Stimulated activated CD4-positive, alpha-beta T cell treated with anti-CD3 and anti-CD28 coated beads, TNF-alpha, amount 100 ng/mL, for 24 hours (primary cell): ENCODE measurements around the gene ISG20.

Experiments used
- DNase-seq, 3 experiments: peaks; one replicate each; pipeline ENCODE4 v3.0.0-alpha.2; 2020; ENCODE audit warnings: low read depth in 3 of 3

Gene ISG20

DNA sequence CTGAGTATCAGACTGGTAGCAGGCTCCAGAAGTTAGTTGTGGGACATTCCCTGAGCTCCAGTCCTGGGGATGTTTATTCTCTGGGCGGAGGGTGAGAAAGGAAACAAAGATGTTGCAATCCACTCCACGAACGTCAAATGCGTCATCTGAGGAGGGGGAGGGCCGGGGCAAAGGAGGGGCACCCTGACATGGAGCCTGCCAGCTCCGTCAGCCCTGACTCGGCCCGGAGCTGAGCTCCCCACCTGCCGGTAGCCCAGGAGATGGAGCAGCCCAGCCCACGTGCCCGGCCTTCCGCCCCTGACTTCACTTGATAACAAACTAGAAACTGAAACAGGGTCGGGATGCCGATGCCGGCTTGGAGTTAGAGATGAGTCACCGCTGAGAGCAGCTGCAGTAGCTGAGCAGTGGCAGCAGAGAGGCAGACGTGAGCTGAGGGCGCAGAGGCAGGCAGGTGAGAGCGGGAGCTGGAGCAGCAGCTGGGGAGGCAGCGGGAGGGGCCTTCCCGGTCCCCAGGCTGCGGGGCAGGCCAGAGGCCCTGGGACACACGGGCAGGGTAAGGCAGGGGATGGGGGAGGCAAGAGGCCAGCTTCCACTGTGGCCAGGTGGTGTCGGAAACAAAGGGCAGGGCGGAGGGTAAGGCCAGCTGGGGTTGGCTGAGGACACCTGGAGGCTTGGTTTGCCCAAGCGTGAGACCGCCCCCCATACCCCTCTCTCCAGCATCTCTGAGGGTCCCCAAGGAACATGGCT, at the start of gene ISG20:
Gene ISG20 (plus strand): TSS at position 391 of the 747 bp plus-strand sequence. CDS start 351 bp downstream, at position 742.
- DNase-seq = peak; percentile 88 to 93 (median 90)

DNA sequence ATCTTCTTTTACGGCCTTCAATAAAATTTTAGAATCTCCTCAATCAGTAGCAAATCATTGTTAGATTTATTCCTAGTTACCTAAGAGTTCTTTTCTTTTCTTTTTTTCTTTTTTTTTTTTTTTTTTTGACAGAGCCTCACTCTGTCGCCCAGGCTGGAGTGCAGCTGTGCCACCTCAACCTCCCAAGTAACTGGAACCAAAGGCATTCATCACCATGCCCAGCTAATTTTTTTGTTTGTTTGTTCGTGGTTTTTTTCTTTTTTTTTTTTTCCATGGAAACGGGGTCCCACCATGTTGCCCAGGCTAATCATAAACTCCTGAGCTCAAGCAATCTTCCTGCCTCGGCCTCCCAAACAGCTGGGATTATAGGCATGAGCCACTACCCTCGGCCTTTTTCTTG, 48.1 kb upstream of the ISG20 start:
- DNase-seq = no peak

DNA sequence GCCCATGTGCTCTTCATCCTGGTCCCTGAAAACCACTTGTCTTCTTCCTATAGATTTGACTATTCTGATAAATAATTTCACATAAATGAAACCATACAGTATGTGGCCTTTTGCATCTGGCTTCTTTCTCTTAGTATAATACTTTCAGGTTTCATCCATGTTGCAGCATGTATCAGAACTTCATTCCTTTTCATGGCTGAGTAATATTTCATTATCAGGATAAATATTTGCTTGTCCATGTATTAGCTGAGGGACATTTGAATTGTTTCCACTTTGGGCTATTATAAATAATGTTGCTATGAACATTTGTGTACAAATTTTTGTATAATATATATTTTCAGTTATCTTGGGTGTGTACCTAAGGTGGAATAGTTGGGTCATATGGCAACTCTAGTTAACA, 47.4 kb upstream of the ISG20 start:
- DNase-seq = no peak

DNA sequence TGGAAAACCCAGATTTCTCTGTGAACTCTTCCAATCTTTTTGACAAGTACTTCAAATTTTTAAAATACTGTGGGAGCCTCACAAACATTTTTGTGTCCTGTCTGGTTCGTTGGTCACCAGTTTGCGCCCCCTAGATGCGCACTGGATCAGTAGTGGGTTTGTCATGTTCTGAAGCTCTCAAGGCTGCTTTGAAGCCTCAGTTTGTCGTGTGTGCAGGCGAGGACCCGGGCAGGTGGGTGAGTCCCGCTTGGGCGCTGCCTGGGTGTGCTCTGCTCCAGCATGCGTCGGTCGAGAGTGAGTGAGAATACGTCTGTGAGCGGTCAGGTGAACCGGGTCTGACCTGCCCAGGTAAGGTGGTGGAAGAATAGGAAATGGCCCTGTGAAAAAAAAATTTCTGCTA, 34.9 kb upstream of the ISG20 start:
- DNase-seq = no peak

DNA sequence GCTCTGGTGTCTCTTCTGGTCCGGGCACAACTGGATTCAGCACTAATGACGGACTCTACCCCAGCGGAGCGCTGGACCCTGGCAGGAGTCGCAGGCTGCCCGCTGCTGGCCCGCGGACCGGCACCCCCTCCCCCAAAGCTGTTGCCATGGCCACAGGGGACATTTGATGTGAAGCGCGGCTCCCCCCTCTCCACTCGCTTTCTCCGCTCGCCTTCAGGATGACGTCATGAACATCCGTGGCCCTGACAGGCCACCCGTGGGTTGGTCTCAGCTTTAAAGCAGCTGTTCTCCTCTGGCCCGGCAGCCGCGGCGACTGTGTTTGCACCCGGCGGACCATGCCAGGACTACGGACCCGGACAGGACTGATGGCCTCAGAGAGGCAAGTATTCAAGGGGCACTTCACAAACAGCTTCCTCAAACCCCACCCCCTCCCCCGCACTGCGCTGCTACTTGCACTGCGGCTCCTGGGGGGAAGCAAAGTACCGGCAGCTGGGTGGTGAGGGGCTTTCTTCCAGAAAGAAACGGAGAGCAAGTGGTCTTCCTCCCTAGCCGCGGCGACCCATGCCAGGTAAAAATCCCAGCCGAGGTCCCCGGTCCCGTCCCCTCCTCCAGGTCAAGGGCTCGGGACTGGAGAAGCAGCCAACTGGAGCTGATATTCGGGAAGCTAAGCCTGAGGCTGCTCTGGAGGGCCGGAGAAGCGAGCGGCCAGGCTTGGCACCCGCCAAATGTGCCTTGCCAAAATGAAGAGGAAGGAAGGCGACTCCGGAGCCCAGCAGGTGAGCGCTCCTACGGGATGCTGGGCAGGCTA, 34.2 kb upstream of the ISG20 start:
- DNase-seq = no peak

DNA sequence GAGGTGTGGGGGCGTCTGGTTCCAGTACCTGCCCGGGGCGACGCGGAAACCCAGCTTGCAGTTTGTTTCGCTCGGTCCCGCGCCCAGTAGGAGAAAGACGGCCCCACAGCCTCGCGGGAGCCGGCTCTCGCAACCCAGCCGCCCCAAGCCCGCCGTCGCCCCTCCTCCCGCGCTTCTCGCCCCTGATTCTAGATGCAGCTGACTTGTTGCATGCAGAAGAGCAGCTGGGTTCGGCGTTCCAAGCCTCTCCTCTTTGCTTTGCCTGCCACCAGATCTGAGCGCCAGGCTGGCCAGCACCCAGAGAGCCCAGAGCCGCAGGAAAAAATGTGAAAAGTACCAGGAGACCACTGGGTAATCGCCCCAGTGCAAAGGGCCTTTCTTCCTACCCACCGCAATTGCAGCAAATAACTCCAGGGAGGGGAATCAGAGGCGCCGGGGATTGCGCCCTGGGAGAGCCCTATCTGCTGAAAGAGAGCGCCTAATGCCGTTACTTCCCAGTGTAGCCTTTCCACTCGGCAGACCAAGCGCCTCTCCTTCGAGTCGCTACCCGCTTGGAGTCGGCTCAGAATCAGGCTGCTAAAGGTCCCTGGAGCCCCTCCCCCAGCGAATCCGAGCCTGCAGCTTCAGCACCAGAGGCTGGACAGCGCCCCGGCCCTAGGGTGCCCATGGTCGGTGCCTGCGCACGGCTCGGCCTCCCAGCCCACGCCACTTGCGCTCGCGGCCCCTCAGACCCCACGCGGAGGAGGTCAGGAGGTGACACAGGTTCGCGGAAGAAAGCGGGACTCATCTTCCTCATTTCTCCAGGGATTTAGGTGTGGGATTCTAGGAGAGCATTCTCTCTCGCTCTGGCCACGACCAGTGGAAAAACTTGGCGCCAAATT, 33.4 kb upstream of the ISG20 start:
- peak in 1 of 3 experiments; percentile 44 for DNase-seq

DNA sequence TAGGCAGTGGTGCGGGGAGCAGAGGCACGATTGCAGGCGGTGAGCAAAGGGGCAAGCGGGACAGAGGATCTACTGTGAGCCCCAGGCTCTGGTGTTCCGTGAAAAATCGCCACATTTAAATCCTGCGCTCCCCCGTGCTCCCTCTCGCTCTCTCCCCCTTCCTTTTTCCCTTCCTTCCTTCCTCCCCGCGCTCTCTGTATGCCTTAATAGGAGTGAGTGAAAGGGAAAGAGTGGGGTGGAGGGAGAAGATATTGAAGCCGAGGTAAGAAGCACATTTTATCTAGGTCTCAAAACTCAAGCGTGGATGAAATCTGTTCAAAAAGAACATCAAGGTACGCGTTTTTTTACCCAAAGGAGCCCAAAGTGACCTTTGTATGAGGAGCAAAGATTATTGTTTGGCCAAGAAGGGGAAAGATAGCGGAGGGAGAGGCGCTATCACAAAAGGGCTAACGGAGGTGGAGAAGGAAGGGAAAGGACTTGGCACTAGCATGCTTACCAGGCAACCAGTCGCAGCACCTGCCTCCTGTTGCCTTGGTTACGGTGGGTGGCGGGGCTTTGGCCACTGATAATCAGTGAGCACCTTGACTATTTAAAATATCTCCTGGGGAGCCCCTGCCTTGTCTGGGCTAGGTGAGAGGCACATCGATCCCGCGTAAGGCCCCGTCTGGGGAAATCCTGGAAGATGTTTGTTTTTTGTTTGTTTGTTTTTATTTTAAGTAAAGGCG, 32.6 kb upstream of the ISG20 start:
- DNase-seq = no peak

DNA sequence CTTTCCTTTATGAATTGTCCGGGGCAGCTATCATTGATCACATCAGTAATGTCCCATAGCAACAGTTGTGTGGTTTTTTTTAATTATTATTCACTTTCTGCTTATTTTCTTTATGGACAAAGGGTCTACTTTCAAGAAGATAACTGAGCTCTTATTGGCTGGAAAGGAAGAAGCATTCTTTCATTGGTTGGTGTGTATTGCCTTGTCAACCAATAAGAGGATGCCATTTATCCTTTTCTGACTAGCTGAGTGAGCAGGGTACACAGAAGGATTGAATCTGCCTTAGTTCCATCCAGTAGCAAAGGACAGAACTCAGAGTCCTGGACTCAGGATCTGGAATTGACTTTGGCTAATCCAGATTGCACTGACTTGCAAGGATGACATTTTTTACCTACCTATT, 30.9 kb upstream of the ISG20 start:
- DNase-seq = no peak

DNA sequence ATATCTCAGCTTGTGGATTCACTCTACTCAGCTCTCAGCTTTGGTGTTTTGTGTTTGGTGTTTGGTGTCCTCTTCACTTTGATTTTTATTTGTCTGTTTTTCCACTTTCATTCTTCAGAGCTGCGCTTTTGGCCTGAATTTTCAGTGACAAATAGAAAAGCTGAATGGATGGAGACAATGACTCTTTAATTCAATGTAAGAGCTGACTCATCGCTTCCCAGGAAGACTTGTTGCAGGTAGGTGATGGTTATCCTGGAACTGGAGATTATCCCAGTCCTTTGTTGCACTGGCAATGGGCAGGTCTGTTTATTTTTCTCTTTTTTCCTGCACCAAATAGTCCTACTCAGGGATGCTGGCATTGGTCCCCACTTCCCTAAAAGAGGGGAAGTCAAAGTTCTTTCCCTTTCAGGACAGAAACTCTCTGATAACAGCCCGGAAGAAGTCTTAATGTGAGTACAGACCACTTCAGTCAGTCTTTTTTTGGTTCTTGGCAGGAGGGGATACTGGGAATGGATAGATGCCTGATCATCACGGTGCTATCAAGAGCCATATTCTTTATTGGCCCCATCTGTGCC, 30.1 kb upstream of the ISG20 start:
- DNase-seq = no peak

DNA sequence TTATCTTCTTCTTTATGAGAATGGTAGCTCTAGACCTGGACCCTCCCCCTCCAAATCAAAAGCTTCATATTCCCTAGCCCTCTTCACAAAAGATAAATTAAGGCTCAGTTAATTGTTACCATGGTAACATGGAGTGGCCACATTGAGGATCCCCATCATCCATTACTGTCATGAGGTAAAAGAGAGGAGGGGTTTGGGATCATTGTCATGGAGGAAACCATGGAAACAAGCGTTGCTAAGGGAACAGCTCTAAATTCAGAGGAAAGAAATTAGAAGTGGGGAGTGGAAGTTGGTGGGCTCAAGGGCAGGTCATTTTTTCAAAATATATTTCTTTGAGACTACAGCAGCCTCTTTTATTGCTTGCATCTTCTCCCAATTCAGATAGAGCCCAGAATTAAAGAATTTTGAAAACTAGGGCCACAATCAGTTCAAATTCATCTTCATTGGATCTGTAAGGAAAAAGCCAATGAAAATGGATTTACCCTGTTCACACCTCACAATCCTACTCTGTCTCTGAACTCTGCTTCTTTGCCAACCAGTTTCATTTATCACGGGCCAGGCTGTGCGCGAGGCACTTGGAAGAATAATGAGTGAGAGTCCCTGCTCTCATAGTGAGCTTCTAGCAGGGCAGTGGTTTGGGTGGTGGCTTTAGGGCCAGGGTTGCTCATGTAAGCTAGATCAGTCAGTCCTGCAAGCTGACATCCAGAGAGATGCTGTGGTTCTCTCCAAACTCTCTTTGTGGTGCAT, 29.3 kb upstream of the ISG20 start:
- DNase-seq = no peak

DNA sequence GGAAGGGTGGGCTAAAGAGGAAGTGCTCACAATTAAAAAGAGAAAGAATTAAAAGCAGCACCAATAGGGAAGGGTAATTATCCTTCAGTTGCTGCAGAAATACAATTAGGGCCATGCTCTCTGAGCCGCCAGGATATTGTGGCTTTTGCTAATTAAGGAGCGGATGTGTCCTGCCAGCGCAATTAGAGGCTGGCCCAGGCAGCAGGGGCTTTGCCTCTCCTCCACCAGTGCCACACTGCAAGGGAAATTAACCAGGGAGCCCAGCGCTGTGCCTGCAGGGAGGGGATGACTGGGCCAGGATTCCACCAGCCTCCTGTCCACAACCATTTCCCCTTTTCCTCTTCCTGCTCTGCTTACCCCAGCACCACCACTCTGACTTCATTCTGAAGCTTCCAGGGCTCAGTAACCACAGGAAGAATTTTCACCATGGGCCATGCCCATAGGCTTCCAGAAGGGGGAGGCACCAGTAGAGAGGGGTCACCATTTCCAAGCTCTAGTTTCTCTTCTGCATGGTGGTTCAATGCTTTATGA, 28.1 kb upstream of the ISG20 start:
- DNase-seq = no peak

DNA sequence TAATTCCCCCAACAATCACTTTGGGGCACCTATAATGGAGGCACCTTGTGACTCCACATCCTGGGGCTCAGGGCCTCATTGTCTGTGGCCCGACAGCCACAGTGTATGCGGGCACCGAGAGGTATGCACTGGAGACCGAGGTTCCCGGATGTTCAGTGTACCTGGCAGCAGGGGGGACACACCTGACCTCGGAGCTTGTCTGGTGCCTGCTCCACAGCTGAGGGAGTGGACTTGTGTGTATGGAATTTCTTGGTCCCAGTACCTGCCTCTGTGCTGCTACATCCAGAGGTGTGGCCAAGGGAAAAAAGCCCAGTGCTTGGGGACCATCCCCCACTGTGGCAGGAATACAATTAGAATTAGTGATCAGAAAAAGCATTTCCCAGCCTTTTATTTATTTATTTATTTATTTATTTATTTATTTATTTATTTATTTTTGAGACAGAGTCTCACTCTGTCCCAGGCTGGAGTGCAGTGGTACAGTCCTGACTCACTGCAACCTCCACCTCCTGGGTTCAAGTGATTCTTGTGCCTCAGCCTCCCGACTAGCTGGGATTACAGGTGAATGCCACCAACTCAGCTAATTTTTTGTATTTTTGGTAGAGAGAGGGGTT, 26.5 kb upstream of the ISG20 start:
- no peak for DNase-seq

DNA sequence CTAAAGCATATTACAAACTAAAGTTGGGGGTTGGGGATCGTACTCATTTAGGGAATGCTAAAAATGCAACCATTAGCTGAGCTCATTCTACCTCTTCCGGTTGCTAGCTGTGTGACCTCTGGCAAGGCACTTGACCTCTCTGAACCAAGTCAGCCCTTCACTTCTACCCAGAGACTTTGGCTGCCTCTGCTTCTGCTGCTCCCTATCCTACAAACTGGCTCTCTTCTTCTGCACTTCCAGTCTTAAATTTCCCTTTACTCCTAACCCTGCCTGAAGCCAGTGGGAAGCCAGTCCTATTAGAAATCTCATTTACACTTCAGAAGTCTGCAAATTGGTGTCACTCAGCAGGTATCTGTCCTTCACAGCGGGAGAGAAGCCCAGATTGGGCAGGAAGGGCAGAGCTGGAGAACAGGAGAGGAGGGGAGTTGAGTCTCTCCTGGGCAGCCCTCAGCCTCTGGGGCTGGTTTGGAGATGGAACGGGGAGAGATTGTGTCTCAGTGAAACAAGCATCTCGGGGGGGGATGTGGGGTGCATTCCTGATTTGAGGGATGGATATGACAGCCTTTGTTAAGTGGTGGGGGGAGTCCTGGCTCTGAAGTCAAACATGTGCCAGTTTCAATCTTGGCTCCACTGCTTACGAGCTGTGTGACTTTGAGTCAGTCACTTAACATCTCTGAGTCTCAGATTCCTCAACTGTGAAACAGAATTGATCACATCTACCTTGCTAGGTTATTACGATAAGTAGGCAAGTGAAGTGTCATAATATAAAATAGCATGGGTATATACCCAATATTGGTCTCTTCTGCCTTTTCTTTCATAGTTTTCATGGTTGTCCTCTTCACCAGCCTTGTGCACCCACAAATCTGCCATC, 25.5 kb upstream of the ISG20 start:
- DNase-seq = no peak

DNA sequence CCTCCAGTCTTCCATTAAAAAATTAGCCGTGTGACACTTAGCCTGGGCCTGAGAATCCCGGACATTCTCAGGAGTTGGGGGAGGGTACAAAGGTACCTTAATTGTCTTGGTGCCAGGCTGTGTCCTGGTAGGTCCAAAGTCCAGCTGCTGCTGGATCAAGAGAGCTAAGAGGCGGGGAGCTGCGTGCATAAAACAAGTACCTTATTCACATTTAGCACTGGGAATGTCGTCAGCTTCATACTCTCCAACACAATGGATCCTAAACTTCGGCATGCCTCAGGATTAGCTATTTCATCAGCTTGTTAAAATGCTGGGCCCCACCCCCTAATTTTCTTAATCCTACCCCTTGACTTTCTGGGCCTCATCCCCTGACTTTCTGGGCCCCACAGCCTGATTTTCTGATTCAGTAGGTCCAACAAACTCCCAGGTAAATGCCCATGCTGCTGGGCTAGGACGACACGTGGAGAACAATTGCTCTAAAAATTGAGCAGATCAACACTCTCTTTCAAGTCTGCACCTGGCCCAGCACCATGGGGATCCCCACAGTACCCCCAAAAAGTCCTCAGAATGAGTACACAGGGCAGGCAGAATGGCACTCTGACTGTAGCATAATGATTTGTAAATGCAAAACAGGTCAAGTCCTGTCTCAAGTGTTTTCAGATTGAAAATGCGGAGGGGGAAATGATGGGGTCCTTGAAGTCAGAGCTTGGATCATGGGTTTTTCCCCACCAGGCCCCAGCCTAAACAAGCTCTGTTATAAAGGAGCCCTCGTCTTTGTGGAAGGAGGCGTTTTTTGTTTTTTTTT, 23.3 kb upstream of the ISG20 start:
- DNase-seq = no peak

DNA sequence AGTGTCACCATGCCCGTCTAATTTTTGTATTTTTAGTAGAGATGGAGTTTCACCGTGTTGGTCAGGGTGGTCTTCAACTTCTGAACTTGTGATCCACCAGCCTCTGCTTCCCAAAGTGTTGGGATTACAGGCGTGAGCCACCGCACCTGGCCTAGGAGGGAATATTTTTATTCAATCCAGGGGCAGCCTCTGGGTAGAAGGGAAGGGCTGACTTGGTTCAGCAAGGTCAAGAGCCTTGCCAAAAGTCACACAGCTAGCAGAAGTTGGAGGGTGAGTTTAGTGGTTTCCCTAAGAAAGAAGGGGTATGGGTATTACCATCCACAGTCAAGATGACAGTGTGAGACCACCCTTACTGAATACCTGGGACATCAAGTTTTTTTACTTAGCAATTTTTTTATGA, 22.6 kb upstream of the ISG20 start:
- DNase-seq = no peak

DNA sequence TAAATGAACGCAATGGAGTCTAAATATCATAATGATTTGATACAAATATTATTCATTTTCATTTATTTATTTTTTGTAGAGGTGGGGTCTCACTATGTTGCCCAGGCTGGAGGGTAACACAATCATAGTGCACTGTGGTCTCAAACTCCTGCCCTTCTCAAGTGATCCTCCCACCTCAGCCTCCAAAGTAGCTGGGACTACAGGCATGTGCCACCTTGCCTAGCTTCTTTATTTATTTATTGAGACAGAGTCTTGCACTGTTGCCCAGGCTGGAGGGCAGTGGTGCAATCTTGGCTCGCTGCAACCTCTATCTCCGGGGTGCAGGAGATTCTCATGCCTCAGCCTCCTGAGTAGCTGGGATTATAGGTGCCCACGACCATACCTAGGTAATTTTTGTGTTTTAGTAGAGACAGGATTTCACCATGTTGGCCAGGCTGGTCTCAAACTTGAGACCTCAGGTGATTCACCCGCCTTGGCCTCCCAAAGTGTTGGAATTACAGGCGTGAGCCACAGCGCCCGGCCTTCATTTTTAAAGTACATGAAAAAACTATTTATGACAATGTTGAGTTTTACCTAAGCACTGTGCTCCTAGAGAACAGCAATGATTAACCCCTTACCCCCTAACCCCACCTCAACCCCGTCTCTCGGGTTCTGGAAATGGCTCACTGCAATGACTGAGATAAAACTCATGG, 21.6 kb upstream of the ISG20 start:
- no peak for DNase-seq

DNA sequence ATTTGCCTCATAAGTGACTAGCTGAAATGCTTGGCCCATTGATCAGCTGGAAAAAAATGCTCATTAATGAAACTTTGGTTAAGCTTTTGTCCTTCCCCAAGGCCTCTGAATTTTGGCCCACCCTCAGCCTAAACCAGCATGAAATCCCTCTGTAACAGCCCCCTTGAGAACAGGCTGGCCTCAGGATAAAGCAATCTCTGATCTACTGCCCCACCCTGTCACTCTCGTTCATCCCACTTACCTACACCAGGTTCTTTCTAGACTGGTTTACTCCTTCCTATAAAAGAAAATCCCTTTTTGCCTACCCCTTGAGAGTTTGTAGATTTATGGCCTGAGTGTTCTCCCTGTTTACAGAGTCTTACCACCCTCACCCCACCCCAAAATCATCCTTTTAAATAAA, 21.0 kb upstream of the ISG20 start:
- no peak for DNase-seq
